Ramos (cell line): Measurements from ENCODE around the gene TMEM91.

Experiments used
- in situ Hi-C: fragments of 300-500 bp; cut with MboI; formaldehyde crosslinking; loops from one replicate; pipeline ENCODE4 v1.14.3; 2022; ENCODE audit warnings: low sequenced_read_pairs; ENCODE audit not compliant: unreplicated experiment

Gene TMEM91

GRCh38 chr19:41426952-41427646 lies 50.8 kb downstream of the TMEM91 start, which contains the start of gene B3GNT8:
B3GNT8 (minus strand) TSS chr19:41427374; CDS start chr19:41426778, 596 bp downstream.
- in situ Hi-C loops: no loop called here

GRCh38 chr19:41427647-41428480 lies 51.5 kb downstream of the TMEM91 start:
- in situ Hi-C loops: no loop called here

- in situ Hi-C loops: no loop called here
Observed at GRCh38 chr19:41428481-41428859, 52.1 kb downstream of the TMEM91 start.

- in situ Hi-C loops: no loop called here
Observed at GRCh38 chr19:41430922-41431321, 54.6 kb downstream of the TMEM91 start.

GRCh38 chr19:41431426-41432386 lies 55.4 kb downstream of the TMEM91 start:
- in situ Hi-C loops: no loop called here

- in situ Hi-C loops: no loop called here
Observed at GRCh38 chr19:41433171-41433570, 56.8 kb downstream of the TMEM91 start.
